ENCODE measurements around the gene SCUBE1. TPM values are rescaled to one million over a fixed set of nuclear protein-coding genes. Genes with fewer than 3 reads are reported as not detected.

SCUBE1 gene
- total RNA-seq, 1 experiment from 2014 or later, result 3.9 TPM

DNA sequence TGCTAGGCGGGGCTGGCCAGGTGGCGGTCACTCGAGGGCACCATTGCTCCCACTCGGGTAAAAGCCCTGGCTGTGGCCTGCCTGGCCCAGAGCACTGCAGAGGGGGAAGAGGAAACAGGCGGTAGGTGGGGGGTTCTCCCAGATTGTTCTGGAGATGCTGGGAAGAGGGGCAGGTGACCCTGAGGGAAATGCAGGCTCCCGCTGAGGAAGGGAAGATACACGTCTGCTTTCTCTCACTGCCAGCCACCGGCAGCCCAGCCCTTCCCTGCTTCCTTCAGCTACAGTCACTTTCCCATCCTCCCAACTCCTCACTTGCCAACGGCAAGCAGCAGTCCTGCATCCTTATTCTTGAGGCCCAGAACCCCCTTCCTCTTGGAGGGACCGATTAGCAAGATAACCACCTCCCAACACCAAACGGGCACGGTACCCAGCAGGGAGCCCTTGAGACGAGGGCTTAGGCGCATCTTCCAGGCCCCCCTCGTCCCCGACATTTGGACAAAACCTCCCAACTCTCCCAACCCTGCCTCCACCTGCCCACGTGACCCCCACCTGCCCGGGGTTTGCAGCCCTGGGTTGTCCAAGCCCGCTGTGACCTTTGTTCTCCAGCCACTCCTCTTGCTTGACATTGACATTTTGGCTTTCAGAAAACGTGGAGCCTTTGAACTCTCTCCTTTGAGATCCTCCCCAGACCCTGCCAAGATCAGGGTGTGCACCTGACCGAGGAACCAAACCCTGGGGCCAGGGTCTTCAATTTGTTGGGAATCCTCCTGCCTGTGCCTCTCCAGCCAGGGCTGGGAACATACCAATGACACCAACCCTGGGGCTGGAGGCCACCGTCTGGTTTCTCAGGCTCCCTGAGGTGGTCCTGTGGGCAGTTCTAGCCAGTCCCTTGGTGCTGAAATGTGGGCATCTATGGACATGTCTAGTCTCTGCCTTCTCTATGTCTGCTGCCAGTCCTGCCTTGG, 107.4 kb downstream of the SCUBE1 start:
- intact Hi-C loops (cut with micrococcal nuclease), result no loop called here
- RAD21 ChIA-PET (ENCODE audit: low non-redundant PET in 1 of 2, low total read pairs in 2 of 2, uncharacterized antibody in 2 of 2, unreplicated experiment in 2 of 2), result no interaction called here
- CTCF ChIA-PET, result no interaction called here
- Histone ChIP-seq H3K9me3 (ENCODE audit: control insufficient read depth in 1 of 2, insufficient read depth in 1 of 2, low read depth in 1 of 2, low read length in 2 of 2) (no peaks in the 10 kb centered on the region), H3K4me3 (replicated peaks in 1 of 2; ENCODE audit: low read depth in 1 of 2, low read length in 2 of 2) (no peak overlapping the region), H3K36me3 (ENCODE audit: control insufficient read depth in 1 of 2, insufficient read depth in 2 of 2, low read length in 2 of 2) (no peaks in the 10 kb centered on the region), H3K4me2 (ENCODE audit: low read length) (no peak overlapping the region), H3K4me1 (ENCODE audit: control insufficient read depth in 1 of 2, insufficient read depth in 2 of 2, low read length in 2 of 2) (peaks cover 0 to 7% of the 10 kb centered on the region in 2 experiments; a peak in 1 of 4 replicates), H3K79me2 (ENCODE audit: insufficient read depth, low read length) (no peaks in the 10 kb centered on the region), H2AFZ (ENCODE audit: low read depth, low read length, poor library complexity, severe bottlenecking) (no peak overlapping the region), H3K9ac (ENCODE audit: low read length) (no peak overlapping the region), H3K27ac (ENCODE audit: low read depth, low read length) (no peak overlapping the region), H3K9me2 (ENCODE audit: insufficient read depth) (no peaks in the 10 kb centered on the region), H4K20me1 (ENCODE audit: insufficient read depth) (no peaks in the 10 kb centered on the region), H3K27me3 (ENCODE audit: insufficient read depth, low read length) (no peaks in the 10 kb centered on the region)
- DNase-seq (ENCODE audit: low read depth, low spot score) (no peak), ATAC-seq (no peak)
- POLR2A ChIA-PET, result no interaction called here
- TF ChIP-seq ZFX (IDR thresholded peaks at IDR 0.05) (no peak), SIN3A (IDR thresholded peaks at IDR 0.05; ENCODE audit: low read depth) (no peak), EZH2phosphoT487 (IDR thresholded peaks at IDR 0.05; ENCODE audit: borderline replicate concordance) (no peak), ZNF274 (IDR thresholded peaks at IDR 0.05; ENCODE audit: low read depth, low read length) (no peak), YY1 (IDR thresholded peaks at IDR 0.05; ENCODE audit: extremely low read depth, insufficient replicate concordance, low read depth, low read length) (no peak), JUND (IDR thresholded peaks at IDR 0.05) (no peak), POLR2AphosphoS5 (IDR thresholded peaks at IDR 0.05; ENCODE audit: low read depth, low read length) (no peak)
- TF ChIP-seq, protein P1, sequence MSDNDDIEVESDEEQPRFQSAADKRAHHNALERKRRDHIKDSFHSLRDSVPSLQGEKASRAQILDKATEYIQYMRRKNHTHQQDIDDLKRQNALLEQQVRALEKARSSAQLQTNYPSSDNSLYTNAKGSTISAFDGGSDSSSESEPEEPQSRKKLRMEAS (IDR thresholded peaks at IDR 0.05), result no peak
- BruUV-seq (replicated peaks), result no TSS peak

Data from HCT116 (cell line).